IPS-20b (cell line): ENCODE data around the gene VGLL4.
A peak's percentile ranks its signal among the peaks of the same experiment; 100 is the strongest.

Experiments
- H3K27ac ChIP-seq: one replicate; pipeline ENCODE4 v1.5.1; 2013; ENCODE audit warnings: low read length
- H3K27me3 ChIP-seq: 2 replicates; pipeline ENCODE4 v1.6.1; 2013; ENCODE audit warnings: mild to moderate bottlenecking, low read length, inconsistent platforms; ENCODE audit not compliant: insufficient read depth
- H3K36me3 ChIP-seq: 2 replicates; pipeline ENCODE4 v1.6.1; 2013; ENCODE audit warnings: low read depth, mild to moderate bottlenecking, inconsistent platforms, low read length, moderate library complexity; ENCODE audit not compliant: insufficient read depth
- H3K4me1 ChIP-seq: 2 replicates; pipeline ENCODE4 v1.6.1; 2013; ENCODE audit warnings: mild to moderate bottlenecking, control low read depth, inconsistent platforms, low read length, moderate library complexity; ENCODE audit not compliant: insufficient read depth
- H3K4me3 ChIP-seq: 2 replicates; pipeline ENCODE4 v1.5.1; 2013; ENCODE audit warnings: mild to moderate bottlenecking, low read length, inconsistent platforms
- H3K9ac ChIP-seq: 2 replicates; pipeline ENCODE4 v1.6.1; 2013; ENCODE audit warnings: low read depth, mild to moderate bottlenecking, inconsistent platforms, low read length, moderate library complexity
- H3K9me3 ChIP-seq: 2 replicates; pipeline ENCODE4 v1.6.1; 2013; ENCODE audit warnings: mild to moderate bottlenecking, low read depth, low read length, inconsistent platforms; ENCODE audit not compliant: insufficient read depth

VGLL4 gene

GRCh38 chr3:11588338-11588737 is 55.4 kb downstream of the VGLL4 start:
- Histone ChIP-seq H3K9me3 (no peaks in the 10 kb centered on the region), H3K4me3 (no peak overlapping the region), H3K27me3 (no peaks in the 10 kb centered on the region), H3K36me3 (peaks cover 4% of the 10 kb centered on the region; the same call in 1 of the 2 replicates), H3K4me1 (peaks cover 47% of the 10 kb centered on the region), H3K9ac (no peak overlapping the region), H3K27ac (no peak overlapping the region)

DNA sequence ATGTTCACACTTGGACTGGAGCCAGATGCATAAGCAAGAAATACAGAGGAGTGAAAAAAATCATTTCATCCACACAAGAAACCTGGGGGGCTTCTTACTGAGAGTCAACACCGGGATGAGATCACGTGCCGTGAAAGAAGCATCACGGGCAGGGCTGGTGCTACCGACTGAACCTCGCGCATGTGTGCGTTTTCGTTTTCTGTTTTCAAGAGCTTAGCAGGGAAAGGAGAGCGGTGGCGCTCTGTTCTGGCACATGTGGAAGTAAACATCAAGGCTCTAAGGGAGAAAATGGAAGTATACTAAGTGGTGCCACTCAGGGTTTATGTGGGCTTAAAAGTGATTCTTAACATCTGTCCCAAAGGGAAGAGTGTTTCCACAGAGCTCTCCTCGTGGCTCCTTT is 55.9 kb downstream of the VGLL4 start:
- no peaks in the 10 kb centered on the region for H3K27me3 ChIP-seq
- no peak overlapping the region for H3K4me3 ChIP-seq
- H3K27ac ChIP-seq: no peak overlapping the region
- H3K9me3 ChIP-seq: no peaks in the 10 kb centered on the region
- H3K36me3 ChIP-seq: peaks cover 4% of the 10 kb centered on the region; the same call in 1 of the 2 replicates
- H3K9ac ChIP-seq: no peak overlapping the region
- peaks cover 47% of the 10 kb centered on the region for H3K4me1 ChIP-seq

DNA sequence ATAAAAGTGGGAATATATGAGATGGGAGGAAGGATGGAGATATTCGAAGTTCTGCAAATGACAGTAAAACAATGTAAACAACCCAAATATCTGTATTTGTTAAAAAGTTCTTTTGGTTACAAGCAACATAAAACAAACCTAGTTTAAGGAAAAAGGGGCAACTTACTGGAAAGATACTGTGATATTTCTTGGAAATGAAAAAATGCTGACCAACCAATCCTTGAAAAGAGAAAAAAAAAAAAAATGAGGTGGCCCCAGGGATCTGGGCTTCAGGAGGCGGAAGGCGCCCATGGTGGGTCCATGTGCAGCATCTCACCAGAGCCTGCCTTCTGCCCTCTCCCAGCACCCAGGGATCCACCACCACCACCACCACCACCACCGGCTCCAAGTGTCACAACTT is 59.1 kb downstream of the VGLL4 start:
- Histone ChIP-seq H3K27me3 (no peaks in the 10 kb centered on the region), H3K36me3 (no peaks in the 10 kb centered on the region), H3K9ac (no peak overlapping the region), H3K9me3 (no peaks in the 10 kb centered on the region), H3K27ac (no peak overlapping the region), H3K4me3 (no peak overlapping the region), H3K4me1 (peaks cover 30% of the 10 kb centered on the region)

GRCh38 chr3:11583638-11584046 is 60.1 kb downstream of the VGLL4 start:
- peak overlapping the region; percentile 26; the same call in 1 of the 2 replicates for H3K9ac ChIP-seq
- H3K9me3 ChIP-seq: no peaks in the 10 kb centered on the region
- H3K36me3 ChIP-seq: no peaks in the 10 kb centered on the region
- H3K27me3 ChIP-seq: no peaks in the 10 kb centered on the region
- H3K27ac ChIP-seq: no peak overlapping the region
- H3K4me3 ChIP-seq: no peak overlapping the region
- H3K4me1 ChIP-seq: peaks cover 27% of the 10 kb centered on the region

GRCh38 chr3:11583235-11583634 is 60.5 kb downstream of the VGLL4 start:
- H3K9ac ChIP-seq: peak overlapping the region; percentile 69; the same call in 1 of the 2 replicates
- H3K36me3 ChIP-seq: no peaks in the 10 kb centered on the region
- peak overlapping the region; percentile 11 for H3K27ac ChIP-seq
- no peaks in the 10 kb centered on the region for H3K9me3 ChIP-seq
- H3K27me3 ChIP-seq: no peaks in the 10 kb centered on the region
- peaks cover 25% of the 10 kb centered on the region for H3K4me1 ChIP-seq
- H3K4me3 ChIP-seq: peak overlapping the region; percentile 65; the same call in 1 of the 2 replicates

DNA sequence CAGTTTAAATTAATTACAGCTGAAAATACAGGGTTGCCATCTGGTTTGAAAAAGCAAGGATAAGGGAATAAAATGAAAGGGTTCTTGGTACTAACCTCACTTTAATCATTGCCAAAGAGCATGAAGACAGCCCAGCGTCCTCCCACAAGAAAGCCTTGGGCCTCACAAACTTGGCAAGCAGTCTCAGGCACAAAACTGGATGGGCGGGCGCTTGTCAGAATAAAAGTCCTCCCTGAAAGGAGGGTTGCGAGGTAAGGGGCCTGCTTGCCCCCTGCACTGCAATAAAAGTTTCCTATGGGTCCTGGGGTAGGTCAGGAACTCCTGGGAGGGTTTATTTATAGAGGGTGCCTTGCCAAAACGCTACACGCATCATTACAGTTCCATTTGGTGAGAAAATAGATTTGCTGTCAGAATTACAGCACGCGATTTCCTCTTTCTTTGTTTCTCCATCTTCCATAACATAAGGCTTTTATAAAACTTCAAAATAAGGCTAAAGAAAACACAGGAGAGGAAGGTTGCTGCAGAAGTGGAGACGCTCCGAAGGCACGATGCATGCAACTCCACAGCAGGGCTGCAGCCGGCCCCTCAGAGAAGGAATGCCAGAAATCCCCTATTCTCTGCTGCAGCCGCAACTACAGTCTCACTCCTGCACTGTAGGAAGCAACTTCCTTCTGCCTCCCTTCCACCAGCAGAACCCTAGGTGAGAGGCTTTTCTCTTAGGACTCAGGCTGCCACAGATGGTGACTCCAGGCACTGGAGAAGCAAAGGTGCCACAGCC is 61.3 kb downstream of the VGLL4 start:
- no peaks in the 10 kb centered on the region for H3K36me3 ChIP-seq
- peak overlapping the region; percentile 69; the same call in 1 of the 2 replicates for H3K9ac ChIP-seq
- peak overlapping the region; percentile 68 for H3K27ac ChIP-seq
- no peaks in the 10 kb centered on the region for H3K9me3 ChIP-seq
- H3K4me1 ChIP-seq: peaks cover 25% of the 10 kb centered on the region
- peak overlapping the region; percentile 65 for H3K4me3 ChIP-seq
- no peaks in the 10 kb centered on the region for H3K27me3 ChIP-seq

DNA sequence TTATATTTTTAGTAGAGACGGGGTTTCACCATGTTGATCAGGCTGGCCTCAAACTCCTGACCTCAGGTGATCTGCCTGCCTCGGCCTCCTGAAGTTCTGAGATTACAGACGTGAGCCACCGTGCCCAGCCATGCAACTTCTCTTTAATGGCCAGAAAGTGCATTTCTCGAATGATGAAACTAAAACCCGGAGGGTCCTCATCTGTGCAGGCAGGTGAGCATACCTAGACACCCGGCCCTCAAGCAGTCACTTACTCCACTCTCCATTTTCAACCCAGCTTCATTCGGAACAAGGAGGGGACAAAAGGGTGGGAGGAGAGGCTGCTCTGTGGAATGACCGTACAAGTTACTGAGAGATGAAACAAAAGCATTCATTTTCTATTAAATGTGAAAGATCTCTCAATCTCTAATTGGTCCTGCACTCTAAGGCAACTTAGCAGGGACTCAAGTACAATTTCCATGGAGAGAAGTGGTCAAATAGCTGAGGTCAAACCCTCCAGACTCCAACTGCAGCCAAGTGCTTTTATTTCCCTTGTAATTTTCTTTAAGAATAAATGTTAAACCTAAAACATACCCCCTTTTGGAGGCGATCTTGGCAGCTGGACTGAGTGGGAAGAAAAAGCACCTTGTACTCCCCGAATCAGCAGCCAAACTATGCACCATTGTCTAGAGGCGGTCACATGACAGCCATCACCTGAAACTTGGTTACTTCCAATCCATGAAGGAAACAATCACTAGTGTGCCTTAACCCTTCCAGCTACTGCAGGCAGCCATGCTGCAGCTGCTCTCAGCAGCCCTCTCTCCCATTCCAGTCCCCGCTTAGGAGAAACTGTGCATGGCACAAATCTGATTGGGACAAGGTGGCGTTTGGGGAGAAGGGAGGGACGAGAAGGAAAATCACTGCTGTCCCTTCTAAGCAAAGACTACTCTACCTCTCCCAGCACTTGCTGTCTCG is 62.2 kb downstream of the VGLL4 start:
- Histone ChIP-seq H3K9ac (peak overlapping the region; percentile 69; the same call in 1 of the 2 replicates), H3K27ac (peak overlapping the region; percentile 68), H3K9me3 (no peaks in the 10 kb centered on the region), H3K36me3 (no peaks in the 10 kb centered on the region), H3K27me3 (no peaks in the 10 kb centered on the region), H3K4me1 (peaks cover 25% of the 10 kb centered on the region), H3K4me3 (peak overlapping the region; percentile 65)

DNA sequence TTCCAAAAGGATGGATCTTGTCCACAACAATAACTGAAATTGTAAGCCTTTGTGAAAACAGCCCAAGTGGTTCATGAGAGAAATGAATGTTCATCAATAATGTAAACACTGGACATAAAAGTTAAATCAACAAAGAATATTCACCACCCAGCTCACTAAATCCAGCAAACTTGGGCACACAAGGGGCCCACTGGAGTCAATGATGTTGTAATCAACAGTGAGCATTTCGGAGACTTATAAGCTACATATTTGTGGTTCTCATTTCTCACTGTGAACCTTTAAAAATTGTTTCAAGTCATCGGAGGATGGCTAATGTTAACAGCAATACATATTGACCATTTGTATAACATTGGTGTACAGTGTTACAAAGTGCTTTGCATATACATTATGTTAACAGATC is 63.1 kb downstream of the VGLL4 start:
- Histone ChIP-seq H3K9me3 (no peaks in the 10 kb centered on the region), H3K27ac (no peak overlapping the region), H3K4me1 (peaks cover 25% of the 10 kb centered on the region), H3K36me3 (no peaks in the 10 kb centered on the region), H3K4me3 (no peak overlapping the region), H3K27me3 (no peaks in the 10 kb centered on the region), H3K9ac (no peak overlapping the region)

GRCh38 chr3:11578169-11578568 is 65.5 kb downstream of the VGLL4 start:
- H3K27me3 ChIP-seq: no peaks in the 10 kb centered on the region
- no peaks in the 10 kb centered on the region for H3K36me3 ChIP-seq
- H3K9me3 ChIP-seq: no peaks in the 10 kb centered on the region
- no peak overlapping the region for H3K4me3 ChIP-seq
- H3K27ac ChIP-seq: no peak overlapping the region
- peaks cover 14% of the 10 kb centered on the region for H3K4me1 ChIP-seq
- H3K9ac ChIP-seq: no peak overlapping the region

DNA sequence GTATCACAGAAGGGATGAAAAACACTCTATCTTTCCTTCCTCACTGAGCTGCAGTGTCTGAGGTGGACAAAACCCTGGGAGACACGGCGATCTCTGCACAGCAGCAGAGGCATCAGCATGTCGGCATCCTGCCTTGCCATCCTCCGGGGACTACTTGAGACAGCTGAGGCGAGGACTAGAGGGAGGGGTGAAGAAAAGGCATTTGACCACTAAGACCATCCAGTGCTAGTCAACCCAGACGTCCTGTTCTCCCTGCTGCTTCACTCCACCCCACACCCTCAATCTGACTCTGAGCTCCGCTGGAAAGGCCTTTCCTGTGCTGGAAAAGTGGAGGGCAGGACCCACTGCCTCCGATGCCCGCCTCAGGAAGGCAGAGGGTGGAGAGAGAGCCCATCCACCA is 67.3 kb downstream of the VGLL4 start:
- peaks cover 3% of the 10 kb centered on the region; the same call in 1 of the 2 replicates for H3K4me1 ChIP-seq
- H3K9ac ChIP-seq: no peak overlapping the region
- no peak overlapping the region for H3K27ac ChIP-seq
- H3K27me3 ChIP-seq: no peaks in the 10 kb centered on the region
- H3K4me3 ChIP-seq: no peak overlapping the region
- no peaks in the 10 kb centered on the region for H3K36me3 ChIP-seq
- no peaks in the 10 kb centered on the region for H3K9me3 ChIP-seq

- Histone ChIP-seq H3K27me3 (no peaks in the 10 kb centered on the region), H3K27ac (no peak overlapping the region), H3K9me3 (no peaks in the 10 kb centered on the region), H3K4me3 (no peak overlapping the region), H3K36me3 (no peaks in the 10 kb centered on the region), H3K9ac (no peak overlapping the region), H3K4me1 (no peaks in the 10 kb centered on the region)
Measured at GRCh38 chr3:11575677-11576076, 68.0 kb downstream of the VGLL4 start.
